HEK293T (cell line): Measurements from ENCODE around the gene EPN1.

ENCODE experiments used
- ARNT ChIP-seq: fragments of 450-650 bp; IDR thresholded peaks from 2 replicates; pipeline ENCODE4 v1.6.1; 2017; ENCODE audit warnings: mild to moderate bottlenecking
- BHLHE40 ChIP-seq: fragments of 450-650 bp; IDR thresholded peaks from 2 replicates; pipeline ENCODE4 v1.6.1; 2016; ENCODE audit warnings: mild to moderate bottlenecking, moderate library complexity, borderline replicate concordance
- CTBP1 ChIP-seq: fragments of 450-650 bp; IDR thresholded peaks from 2 replicates; pipeline ENCODE4 v1.6.1; 2016; ENCODE audit warnings: borderline replicate concordance
- ELF4 ChIP-seq: fragments of 450-650 bp; IDR thresholded peaks from 2 replicates; pipeline ENCODE4 v1.6.1; 2017; ENCODE audit warnings: antibody characterized with exemption
- FOXA1 ChIP-seq: fragments of 450-650 bp; IDR thresholded peaks from 2 replicates; pipeline ENCODE4 v1.6.1; 2016; ENCODE audit warnings: mild to moderate bottlenecking
- FOXK2 ChIP-seq: fragments of 450-650 bp; IDR thresholded peaks from 2 replicates; pipeline ENCODE4 v1.6.1; 2016; ENCODE audit warnings: mild to moderate bottlenecking
- FOXM1 ChIP-seq: fragments of 450-650 bp; IDR thresholded peaks from 2 replicates; pipeline ENCODE4 v1.6.1; 2017; ENCODE audit warnings: mild to moderate bottlenecking, borderline replicate concordance
- LEF1 ChIP-seq: fragments of 450-650 bp; IDR thresholded peaks from 2 replicates; pipeline ENCODE4 v1.6.1; 2017; ENCODE audit warnings: mild to moderate bottlenecking, borderline replicate concordance
- NFRKB ChIP-seq: fragments of 450-650 bp; IDR thresholded peaks from 2 replicates; pipeline ENCODE4 v1.6.1; 2016; ENCODE audit warnings: mild to moderate bottlenecking, moderate library complexity
- SP1 ChIP-seq: fragments of 450-650 bp; IDR thresholded peaks from 2 replicates; pipeline ENCODE4 v1.6.1; 2017
- TARDBP ChIP-seq: fragments of 450-650 bp; IDR thresholded peaks from 2 replicates; pipeline ENCODE4 v1.6.1; 2016
- ZNF384 ChIP-seq: fragments of 450-650 bp; IDR thresholded peaks from 2 replicates; pipeline ENCODE4 v1.6.1; 2016

DNA sequence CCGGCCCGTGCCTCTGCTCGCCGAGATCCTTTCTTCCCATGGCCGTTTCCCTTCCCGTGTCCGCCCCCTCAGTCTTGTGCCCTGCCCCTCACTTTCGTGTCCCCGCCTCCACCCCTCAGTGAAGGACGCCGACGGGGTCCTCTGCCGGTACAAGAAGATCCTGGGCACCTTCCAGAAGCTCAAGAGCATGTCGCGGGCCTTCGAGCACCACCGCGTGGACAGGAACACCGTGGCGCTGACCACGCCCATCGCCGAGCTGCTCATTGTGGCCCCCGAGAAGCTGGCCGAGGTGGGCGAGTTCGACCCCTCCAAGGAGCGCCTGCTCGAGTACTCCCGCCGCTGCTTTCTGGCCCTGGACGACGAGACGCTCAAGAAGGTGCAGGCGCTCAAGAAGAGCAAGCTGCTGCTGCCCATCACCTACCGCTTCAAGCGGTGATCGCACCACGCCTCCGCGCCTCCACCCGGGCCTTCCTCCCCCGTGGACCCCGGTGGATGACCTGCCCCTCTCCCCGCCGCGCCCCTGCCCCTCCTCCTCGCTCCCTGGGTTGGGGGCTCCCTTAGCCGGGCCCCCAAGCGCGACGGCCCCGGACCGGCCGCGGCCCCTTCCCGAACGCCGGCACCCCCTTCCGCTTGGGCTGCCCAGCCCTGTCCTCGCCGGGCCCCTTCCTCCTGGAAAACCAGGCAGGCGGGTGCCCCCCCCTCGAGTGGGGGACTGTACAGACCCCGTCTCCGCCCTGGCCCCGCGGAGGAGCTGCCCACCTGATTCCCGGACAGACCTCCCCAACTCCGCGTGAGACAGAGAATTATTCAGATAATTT lies 22.5 kb upstream of the EPN1 start:
- TF ChIP-seq ARNT (no peak), CTBP1 (no peak), NFRKB (no peak), SP1 (no peak), ELF4 (no peak), FOXK2 (no peak), FOXM1 (no peak), ZNF384 (no peak), LEF1 (no peak), TARDBP (no peak), BHLHE40 (no peak), FOXA1 (no peak)
